Esophagus squamous epithelium (tissue), 5 donors: Measurements from ENCODE around the gene SNAP91. TPM values are rescaled to one million over a fixed set of nuclear protein-coding genes. Genes with fewer than 3 reads are reported as not detected.

Experiments
- DNase-seq: peaks from one replicate; lab custom pipeline; 2025; lab: John Stamatoyannopoulos, UW
- H3K27ac ChIP-seq, 4 donors: fragments of 200-600 bp; sonication (generic); one replicate each; pipeline ENCODE4 v1.5.1; 2016 to 2019; ENCODE audit warnings: mild to moderate bottlenecking in 1 of 4
- H3K27me3 ChIP-seq, 4 donors: fragments of 200-600 bp; sonication (generic); 1 replicate in 3 of 4; 2 replicates in 1 of 4; pipeline versions ENCODE4 v1.5.1 to v1.6.0; 2017 to 2021; ENCODE audit warnings: antibody characterized with exemption in 1 of 4
- H3K36me3 ChIP-seq, 3 donors: fragments of 200-600 bp; sonication (generic); one replicate each; pipeline ENCODE4 v1.5.1; 2016 to 2019
- H3K4me1 ChIP-seq, 3 donors: fragments of 200-600 bp; sonication (generic); one replicate each; pipeline ENCODE4 v1.5.1; 2017 to 2019
- H3K4me3 ChIP-seq, 4 donors: fragments of 200-600 bp; sonication (generic); 1 replicate in 3 of 4; 2 replicates in 1 of 4; pipeline ENCODE4 v1.5.1; 2016 to 2019; ENCODE audit warnings: mild to moderate bottlenecking in 2 of 4, moderate library complexity in 1 of 4
- H3K9me3 ChIP-seq, 3 donors: fragments of 200-600 bp; sonication (generic); one replicate each; pipeline ENCODE4 v1.5.1; 2016 to 2019
- POLR2A ChIP-seq, 4 donors: fragments of 450-650 bp; IDR thresholded peaks; one replicate each; pipeline ENCODE4 v1.6.1; 2017; ENCODE audit warnings: antibody characterized with exemption in 4 of 4, mild to moderate bottlenecking in 4 of 4, moderate library complexity in 3 of 4
- WGBS, 2 donors: methylation state at CpG; one replicate each; pipeline ENCODE4 v1.1.5; 2018; 5-methylcytosine and 5-hydroxymethylcytosine counted together
- intact Hi-C: fragments of 100-400 bp; cut with DNase I; formaldehyde crosslinking; loops from one replicate; pipeline ENCODE4 v1.15.0; 2022
- total RNA-seq, 4 donors: library from RNA; depleted of rRNA; stranded (reverse); fragments of >200 nt; gene quantifications; one replicate each; pipeline ENCODE4 v1.1.0, GENCODE V29; 2016
- TF ChIP-seq, protein P1 (sequence below), 6 experiments: fragments of 450-650 bp in 4 of 6; fragments of 200-600 bp in 2 of 6; sonication (generic) in 2 of 6; IDR thresholded peaks; one replicate each; pipeline ENCODE4 v1.5.1; 2016 to 2019; ENCODE audit warnings: antibody characterized with exemption in 6 of 6, mild to moderate bottlenecking in 4 of 6, moderate library complexity in 4 of 6
- donor health status: DM: yes; HTN: yes; CAD: no.

The SNAP91 gene
- total RNA-seq, 4 donors from 2014 or later: not detected

DNA sequence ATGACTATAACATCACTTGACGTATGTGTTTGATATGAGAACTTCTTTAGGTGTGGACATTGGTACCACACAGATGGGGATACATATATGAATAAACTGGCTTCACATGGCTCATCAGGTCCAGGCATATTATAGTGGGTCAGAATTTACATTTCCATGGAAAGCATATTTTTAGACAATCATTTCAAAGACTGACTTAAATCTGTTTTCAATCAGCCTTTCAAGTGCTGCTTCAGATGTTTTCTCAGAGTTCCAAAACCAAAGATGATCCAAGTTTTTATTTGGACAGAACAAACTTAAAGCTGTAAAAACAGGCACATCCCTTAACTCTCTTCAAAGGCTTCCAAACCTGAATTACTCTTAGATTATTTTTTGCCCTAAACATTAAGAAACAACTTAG is 108.4 kb downstream of the SNAP91 start:
- H3K9me3 ChIP-seq: no peaks in the 10 kb centered on the region
- TF ChIP-seq, protein P1, sequence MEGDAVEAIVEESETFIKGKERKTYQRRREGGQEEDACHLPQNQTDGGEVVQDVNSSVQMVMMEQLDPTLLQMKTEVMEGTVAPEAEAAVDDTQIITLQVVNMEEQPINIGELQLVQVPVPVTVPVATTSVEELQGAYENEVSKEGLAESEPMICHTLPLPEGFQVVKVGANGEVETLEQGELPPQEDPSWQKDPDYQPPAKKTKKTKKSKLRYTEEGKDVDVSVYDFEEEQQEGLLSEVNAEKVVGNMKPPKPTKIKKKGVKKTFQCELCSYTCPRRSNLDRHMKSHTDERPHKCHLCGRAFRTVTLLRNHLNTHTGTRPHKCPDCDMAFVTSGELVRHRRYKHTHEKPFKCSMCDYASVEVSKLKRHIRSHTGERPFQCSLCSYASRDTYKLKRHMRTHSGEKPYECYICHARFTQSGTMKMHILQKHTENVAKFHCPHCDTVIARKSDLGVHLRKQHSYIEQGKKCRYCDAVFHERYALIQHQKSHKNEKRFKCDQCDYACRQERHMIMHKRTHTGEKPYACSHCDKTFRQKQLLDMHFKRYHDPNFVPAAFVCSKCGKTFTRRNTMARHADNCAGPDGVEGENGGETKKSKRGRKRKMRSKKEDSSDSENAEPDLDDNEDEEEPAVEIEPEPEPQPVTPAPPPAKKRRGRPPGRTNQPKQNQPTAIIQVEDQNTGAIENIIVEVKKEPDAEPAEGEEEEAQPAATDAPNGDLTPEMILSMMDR (IDR thresholded peaks at IDR 0.05): no peak
- no peak for TF ChIP-seq POLR2A (IDR thresholded peaks at IDR 0.05)
- no peak overlapping the region for H3K27ac ChIP-seq
- H3K4me1 ChIP-seq: no peaks in the 10 kb centered on the region
- H3K27me3 ChIP-seq: no peaks in the 10 kb centered on the region
- no peak for DNase-seq
- 88 to 91% methylated on average over 1 of the region's 1 CpG for WGBS, 2 donors
- H3K36me3 ChIP-seq: no peaks in the 10 kb centered on the region
- intact Hi-C loops: no loop called here
- H3K4me3 ChIP-seq: no peak overlapping the region

DNA sequence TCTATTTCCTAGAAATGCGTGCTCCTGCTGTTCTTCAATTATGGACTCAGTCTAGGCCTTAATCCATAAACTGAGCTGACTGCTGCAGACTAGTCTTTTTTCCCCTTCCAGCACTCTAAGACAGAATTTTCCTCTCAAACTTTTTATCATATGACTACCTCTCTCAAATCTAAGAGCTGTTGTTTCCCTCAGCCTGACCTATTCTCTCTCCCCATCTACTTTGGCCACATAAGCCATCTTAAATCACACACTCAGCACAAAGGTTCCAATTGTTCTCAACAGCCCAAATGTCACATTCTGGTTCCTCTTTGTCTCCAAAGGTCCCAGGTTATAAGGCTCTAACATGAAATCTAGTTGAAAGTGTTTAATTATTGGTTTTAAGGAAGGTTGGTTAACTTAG is 111.4 kb downstream of the SNAP91 start:
- no peaks in the 10 kb centered on the region for H3K27me3 ChIP-seq
- 77 to 88% methylated on average over 1 of the region's 1 CpG for WGBS, 2 donors
- H3K36me3 ChIP-seq: no peaks in the 10 kb centered on the region
- H3K27ac ChIP-seq: no peak overlapping the region
- H3K4me3 ChIP-seq: no peak overlapping the region
- intact Hi-C loops: no loop called here
- no peaks in the 10 kb centered on the region for H3K9me3 ChIP-seq
- no peak for TF ChIP-seq POLR2A (IDR thresholded peaks at IDR 0.05)
- TF ChIP-seq, protein P1 (IDR thresholded peaks at IDR 0.05): no peak
- DNase-seq: no peak
- no peaks in the 10 kb centered on the region for H3K4me1 ChIP-seq

GRCh38 chr6:83597051-83597450 is 111.8 kb downstream of the SNAP91 start:
- no peak for DNase-seq
- Histone ChIP-seq H3K27me3 (no peaks in the 10 kb centered on the region), H3K36me3 (no peaks in the 10 kb centered on the region), H3K9me3 (no peaks in the 10 kb centered on the region), H3K4me1 (no peaks in the 10 kb centered on the region), H3K27ac (no peak overlapping the region), H3K4me3 (no peak overlapping the region)
- TF ChIP-seq POLR2A (IDR thresholded peaks at IDR 0.05): no peak
- TF ChIP-seq, protein P1 (IDR thresholded peaks at IDR 0.05): no peak
- intact Hi-C loops: no loop called here
- 33 to 67% methylated on average over 1 of the region's 1 CpG for WGBS, 2 donors

- no peak overlapping the region for H3K4me3 ChIP-seq
- intact Hi-C loops: no loop called here
- no peaks in the 10 kb centered on the region for H3K4me1 ChIP-seq
- no peaks in the 10 kb centered on the region for H3K36me3 ChIP-seq
- H3K27me3 ChIP-seq: no peaks in the 10 kb centered on the region
- TF ChIP-seq POLR2A (IDR thresholded peaks at IDR 0.05): no peak
- TF ChIP-seq, protein P1 (IDR thresholded peaks at IDR 0.05): no peak
- no peak overlapping the region for H3K27ac ChIP-seq
- no peak for DNase-seq
- no peaks in the 10 kb centered on the region for H3K9me3 ChIP-seq
Observed at GRCh38 chr6:83594941-83595340, 114.0 kb downstream of the SNAP91 start.

DNA sequence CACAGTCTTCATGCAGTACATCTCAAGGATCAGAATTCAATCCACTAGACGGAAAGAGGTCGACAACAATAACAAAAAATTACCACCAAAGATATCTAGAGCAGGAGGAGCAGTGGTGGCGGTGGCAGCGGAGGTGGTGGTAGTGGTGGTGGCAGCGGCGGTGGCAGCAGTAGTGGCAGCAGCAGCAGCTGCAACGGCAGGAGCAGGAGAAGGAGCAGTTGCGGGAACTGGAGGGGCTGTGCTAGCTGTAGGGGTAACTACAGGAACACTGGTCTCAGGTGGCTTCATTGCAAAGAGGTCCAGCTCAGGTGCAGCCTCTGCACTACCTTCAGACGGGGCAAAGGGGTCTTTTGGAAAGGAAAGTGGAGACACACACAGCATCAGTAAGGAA is 115.5 kb downstream of the SNAP91 start:
- intact Hi-C loops: no loop called here
- Histone ChIP-seq H3K36me3 (no peaks in the 10 kb centered on the region), H3K4me1 (no peaks in the 10 kb centered on the region), H3K4me3 (no peak overlapping the region), H3K27ac (no peak overlapping the region), H3K9me3 (no peaks in the 10 kb centered on the region), H3K27me3 (no peaks in the 10 kb centered on the region)
- WGBS, 2 donors: 81 to 88% methylated on average over 9 of the region's 9 CpGs
- TF ChIP-seq, protein P1 (IDR thresholded peaks at IDR 0.05): no peak
- no peak for TF ChIP-seq POLR2A (IDR thresholded peaks at IDR 0.05)
- no peak for DNase-seq
